GM18517 (cell line): ENCODE results near the gene PKN3.
A peak's percentile ranks its signal among the peaks of the same experiment; 100 is the strongest.

Experiments used
- ATAC-seq: cut with Tn5 transposase; IDR thresholded peaks from one replicate; pipeline ENCODE4 v1.9.1; 2021; ENCODE audit warnings: mild to moderate bottlenecking, moderate library complexity; ENCODE audit not compliant: unreplicated experiment

Gene PKN3

GRCh38 chr9:128715436-128715750 is 13.1 kb downstream of the PKN3 start:
- ATAC-seq = no peak

- no peak for ATAC-seq
Measured at GRCh38 chr9:128716581-128717254, 14.4 kb downstream of the PKN3 start.

- ATAC-seq = no peak
Measured at GRCh38 chr9:128718047-128718446, 15.7 kb downstream of the PKN3 start.

GRCh38 chr9:128718475-128718874 is 16.2 kb downstream of the PKN3 start:
- no peak for ATAC-seq

- no peak for ATAC-seq
Measured at GRCh38 chr9:128719919-128720605, 17.8 kb downstream of the PKN3 start.

- ATAC-seq = no peak
Measured at GRCh38 chr9:128720841-128721486, 18.7 kb downstream of the PKN3 start.

- no peak for ATAC-seq
Measured at GRCh38 chr9:128721487-128722010, 19.2 kb downstream of the PKN3 start.

- no peak for ATAC-seq
Measured at GRCh38 chr9:128722380-128723351, 20.4 kb downstream of the PKN3 start.

- no peak for ATAC-seq
Measured at GRCh38 chr9:128723352-128723865, 21.1 kb downstream of the PKN3 start.

GRCh38 chr9:128723866-128724743 is 21.8 kb downstream of the PKN3 start, which contains the start of gene ZDHHC12:
TSS of gene ZDHHC12 (minus strand) at chr9:128724127. CDS start at chr9:128724093, 34 bp downstream.
- ATAC-seq = peak; percentile 84

- ATAC-seq = peak; percentile 11
Measured at GRCh38 chr9:128724744-128725211, 22.5 kb downstream of the PKN3 start.

GRCh38 chr9:128727640-128728248 is 25.4 kb downstream of the PKN3 start:
- no peak for ATAC-seq

GRCh38 chr9:128728298-128728697 is 26.0 kb downstream of the PKN3 start:
- ATAC-seq = no peak

- ATAC-seq = no peak
Measured at GRCh38 chr9:128729302-128729701, 27.0 kb downstream of the PKN3 start.

- no peak for ATAC-seq
Measured at GRCh38 chr9:128729766-128730517, 27.6 kb downstream of the PKN3 start.

GRCh38 chr9:128731093-128731492 is 28.8 kb downstream of the PKN3 start:
- ATAC-seq = no peak

- ATAC-seq = no peak
Measured at GRCh38 chr9:128731691-128732090, 29.4 kb downstream of the PKN3 start.

- no peak for ATAC-seq
Measured at GRCh38 chr9:128732576-128732975, 30.3 kb downstream of the PKN3 start.
